ENCODE measurements around the gene SFN.

Gene SFN

GRCh38 chr1:26856604-26857469 is 6.1 kb upstream of the SFN start:
- Histone ChIP-seq H3K9ac (ENCODE audit: low read depth, low read length) (no peak overlapping the region), H3K9me3 (ENCODE audit: insufficient read depth, low read length, severe bottlenecking) (no peaks in the 10 kb centered on the region), H3K79me2 (ENCODE audit: insufficient read depth, low read length) (no peaks in the 10 kb centered on the region), H3K27me3 (ENCODE audit: insufficient read depth, low read length, poor library complexity) (no peaks in the 10 kb centered on the region), H3K27ac (ENCODE audit: low read length) (no peak overlapping the region), H3K36me3 (ENCODE audit: insufficient read depth, low read length) (peaks cover 37% of the 10 kb centered on the region), H4K20me1 (ENCODE audit: insufficient read depth, low read length) (no peaks in the 10 kb centered on the region), H3K4me1 (ENCODE audit: insufficient read depth, low read length) (no peaks in the 10 kb centered on the region), H3K4me3 (ENCODE audit: low read depth in 1 of 2, low read length in 2 of 2) (no peak overlapping the region), H3K4me2 (ENCODE audit: insufficient read depth, low read length) (no peak overlapping the region), H2AFZ (ENCODE audit: low read depth, low read length) (no peak overlapping the region)
- TF ChIP-seq CTCF (IDR thresholded peaks at IDR 0.05; ENCODE audit: borderline replicate concordance, extremely low read depth, low read length, poor library complexity, severe bottlenecking) (no peak), EZH2 (IDR thresholded peaks at IDR 0.05; ENCODE audit: borderline replicate concordance, low read depth, low read length, severe bottlenecking) (no peak)
- no peak for DNase-seq
- ATAC-seq (ENCODE audit: insufficient read depth, low read depth): no peak

- Histone ChIP-seq H3K27ac (ENCODE audit: low read length) (no peak overlapping the region), H3K79me2 (ENCODE audit: insufficient read depth, low read length) (no peaks in the 10 kb centered on the region), H3K9ac (ENCODE audit: low read depth, low read length) (no peak overlapping the region), H3K4me2 (ENCODE audit: insufficient read depth, low read length) (no peak overlapping the region), H4K20me1 (ENCODE audit: insufficient read depth, low read length) (no peaks in the 10 kb centered on the region), H3K36me3 (ENCODE audit: insufficient read depth, low read length) (peaks cover 30% of the 10 kb centered on the region), H3K4me3 (ENCODE audit: low read depth in 1 of 2, low read length in 2 of 2) (no peak overlapping the region), H3K9me3 (ENCODE audit: insufficient read depth, low read length, severe bottlenecking) (no peaks in the 10 kb centered on the region), H3K27me3 (ENCODE audit: insufficient read depth, low read length, poor library complexity) (no peaks in the 10 kb centered on the region), H3K4me1 (ENCODE audit: insufficient read depth, low read length) (no peaks in the 10 kb centered on the region), H2AFZ (ENCODE audit: low read depth, low read length) (no peak overlapping the region)
- ATAC-seq (ENCODE audit: insufficient read depth, low read depth) (no peak), DNase-seq (no peak)
- TF ChIP-seq EZH2 (IDR thresholded peaks at IDR 0.05; ENCODE audit: borderline replicate concordance, low read depth, low read length, severe bottlenecking): no peak
- TF ChIP-seq CTCF (IDR thresholded peaks at IDR 0.05; ENCODE audit: borderline replicate concordance, extremely low read depth, low read length, poor library complexity, severe bottlenecking): no peak
Observed at GRCh38 chr1:26857473-26858060, 5.4 kb upstream of the SFN start.

- no peaks in the 10 kb centered on the region for H3K79me2 ChIP-seq (ENCODE audit: insufficient read depth, low read length)
- H3K27ac ChIP-seq (ENCODE audit: low read length): no peak overlapping the region
- peaks cover 24% of the 10 kb centered on the region for H3K36me3 ChIP-seq (ENCODE audit: insufficient read depth, low read length)
- H4K20me1 ChIP-seq (ENCODE audit: insufficient read depth, low read length): no peaks in the 10 kb centered on the region
- no peak for TF ChIP-seq CTCF (IDR thresholded peaks at IDR 0.05; ENCODE audit: borderline replicate concordance, extremely low read depth, low read length, poor library complexity, severe bottlenecking)
- no peak for TF ChIP-seq EZH2 (IDR thresholded peaks at IDR 0.05; ENCODE audit: borderline replicate concordance, low read depth, low read length, severe bottlenecking)
- no peak for ATAC-seq (ENCODE audit: insufficient read depth, low read depth)
- H3K27me3 ChIP-seq (ENCODE audit: insufficient read depth, low read length, poor library complexity): no peaks in the 10 kb centered on the region
- no peak overlapping the region for H3K9ac ChIP-seq (ENCODE audit: low read depth, low read length)
- no peak overlapping the region for H3K4me3 ChIP-seq (ENCODE audit: low read depth in 1 of 2, low read length in 2 of 2)
- H3K9me3 ChIP-seq (ENCODE audit: insufficient read depth, low read length, severe bottlenecking): no peaks in the 10 kb centered on the region
- DNase-seq: no peak
- H2AFZ ChIP-seq (ENCODE audit: low read depth, low read length): no peak overlapping the region
- no peak overlapping the region for H3K4me2 ChIP-seq (ENCODE audit: insufficient read depth, low read length)
- H3K4me1 ChIP-seq (ENCODE audit: insufficient read depth, low read length): 0 out of 2 replicates have a peak, but pooled peaks cover under 1% of the 10 kb centered on the region
Observed at GRCh38 chr1:26858160-26858559, 4.8 kb upstream of the SFN start.

Measured in DND-41 (cell line).